DND-41 (cell line): ENCODE data around the gene ZNRF1.

Source experiments
- CTCF ChIP-seq: IDR thresholded peaks from 2 replicates; pipeline ENCODE4 v1.5.1; 2012; ENCODE audit warnings: borderline replicate concordance, low read length, moderate library complexity, mild to moderate bottlenecking; ENCODE audit not compliant: poor library complexity, severe bottlenecking; ENCODE audit errors: extremely low read depth
- EZH2 ChIP-seq: IDR thresholded peaks from 3 replicates; pipeline ENCODE4 v1.6.1; 2012; ENCODE audit warnings: borderline replicate concordance, low read depth, mild to moderate bottlenecking, moderate library complexity, low read length, inconsistent platforms; ENCODE audit not compliant: severe bottlenecking

GRCh38 chr16:75120253-75120652 lies 121.4 kb downstream of the ZNRF1 start:
- TF ChIP-seq CTCF, result no peak
- no peak for TF ChIP-seq EZH2
